Measurements from ENCODE around the gene WDR18.
A peak's percentile ranks its signal among the peaks of the same experiment; 100 is the strongest.

The WDR18 gene

GRCh38 chr19:989381-990081 lies 5.4 kb downstream of the WDR18 start:
- FAIRE-seq (no peak), DNase-seq (ENCODE audit: insufficient read length, low spot score) (no peak)
- TF ChIP-seq POLR2AphosphoS5 (IDR thresholded peaks at IDR 0.05; ENCODE audit: low read depth, low read length) (no peak), TAF1 (IDR thresholded peaks at IDR 0.05; ENCODE audit: low read depth, low read length) (no peak), POLR2A (IDR thresholded peaks at IDR 0.05; ENCODE audit: low read depth, low read length) (no peak), PAX5 (IDR thresholded peaks at IDR 0.05; ENCODE audit: insufficient read depth, low read length, severe bottlenecking) (no peak), POU2F2 (IDR thresholded peaks at IDR 0.05; ENCODE audit: low read depth, low read length) (no peak), SPI1 (IDR thresholded peaks at IDR 0.05; ENCODE audit: low read depth, low read length) (no peak)

GRCh38 chr19:990119-990571 lies 6.0 kb downstream of the WDR18 start:
- DNase-seq (ENCODE audit: insufficient read length, low spot score) (no peak), FAIRE-seq (no peak)
- TF ChIP-seq TAF1 (IDR thresholded peaks at IDR 0.05; ENCODE audit: low read depth, low read length) (no peak), POU2F2 (IDR thresholded peaks at IDR 0.05; ENCODE audit: low read depth, low read length) (no peak), SPI1 (IDR thresholded peaks at IDR 0.05; ENCODE audit: low read depth, low read length) (no peak), POLR2AphosphoS5 (IDR thresholded peaks at IDR 0.05; ENCODE audit: low read depth, low read length) (no peak)

- TF ChIP-seq POU2F2 (IDR thresholded peaks at IDR 0.05; ENCODE audit: low read depth, low read length) (no peak), PAX5 (IDR thresholded peaks at IDR 0.05; ENCODE audit: insufficient read depth, low read length, severe bottlenecking) (no peak), POLR2AphosphoS5 (IDR thresholded peaks at IDR 0.05; ENCODE audit: low read depth, low read length) (no peak), POLR2A (IDR thresholded peaks at IDR 0.05; ENCODE audit: low read depth, low read length) (no peak), TAF1 (IDR thresholded peaks at IDR 0.05; ENCODE audit: low read depth, low read length) (no peak), SPI1 (IDR thresholded peaks at IDR 0.05; ENCODE audit: low read depth, low read length) (no peak)
- FAIRE-seq (no peak), DNase-seq (ENCODE audit: insufficient read length, low spot score) (no peak)
These were observed 6.6 kb downstream of the WDR18 start for GRCh38 chr19:990746-991145.

- FAIRE-seq (peak; percentile 77), DNase-seq (ENCODE audit: insufficient read length, low spot score) (no peak)
- TF ChIP-seq SPI1 (IDR thresholded peaks at IDR 0.05; ENCODE audit: low read depth, low read length) (no peak), POLR2AphosphoS5 (IDR thresholded peaks at IDR 0.05; ENCODE audit: low read depth, low read length) (no peak), PAX5 (IDR thresholded peaks at IDR 0.05; ENCODE audit: insufficient read depth, low read length, severe bottlenecking) (no peak), TAF1 (IDR thresholded peaks at IDR 0.05; ENCODE audit: low read depth, low read length) (no peak), POU2F2 (IDR thresholded peaks at IDR 0.05; ENCODE audit: low read depth, low read length) (no peak), POLR2A (IDR thresholded peaks at IDR 0.05; ENCODE audit: low read depth, low read length) (no peak)
These were observed 7.2 kb downstream of the WDR18 start for GRCh38 chr19:991174-991931.

GRCh38 chr19:991932-992669 lies 8.0 kb downstream of the WDR18 start:
- DNase-seq (ENCODE audit: insufficient read length, low spot score) (no peak), FAIRE-seq (no peak)
- no peak for TF ChIP-seq TAF1 (IDR thresholded peaks at IDR 0.05; ENCODE audit: low read depth, low read length)
- TF ChIP-seq SPI1 (IDR thresholded peaks at IDR 0.05; ENCODE audit: low read depth, low read length): no peak
- no peak for TF ChIP-seq POU2F2 (IDR thresholded peaks at IDR 0.05; ENCODE audit: low read depth, low read length)
- TF ChIP-seq POLR2A (IDR thresholded peaks at IDR 0.05; ENCODE audit: low read depth, low read length): no peak
- no peak for TF ChIP-seq PAX5 (IDR thresholded peaks at IDR 0.05; ENCODE audit: insufficient read depth, low read length, severe bottlenecking)
- no peak for TF ChIP-seq POLR2AphosphoS5 (IDR thresholded peaks at IDR 0.05; ENCODE audit: low read depth, low read length)

GRCh38 chr19:992670-993055 lies 8.5 kb downstream of the WDR18 start:
- FAIRE-seq: no peak
- TF ChIP-seq POLR2A (IDR thresholded peaks at IDR 0.05; ENCODE audit: low read depth, low read length) (no peak), PAX5 (IDR thresholded peaks at IDR 0.05; ENCODE audit: insufficient read depth, low read length, severe bottlenecking) (no peak), POLR2AphosphoS5 (IDR thresholded peaks at IDR 0.05; ENCODE audit: low read depth, low read length) (no peak), TAF1 (IDR thresholded peaks at IDR 0.05; ENCODE audit: low read depth, low read length) (no peak), POU2F2 (IDR thresholded peaks at IDR 0.05; ENCODE audit: low read depth, low read length) (no peak), SPI1 (IDR thresholded peaks at IDR 0.05; ENCODE audit: low read depth, low read length) (no peak)
- no peak for DNase-seq (ENCODE audit: insufficient read length, low spot score)

GRCh38 chr19:993361-993830 lies 9.3 kb downstream of the WDR18 start:
- FAIRE-seq: no peak
- DNase-seq (ENCODE audit: insufficient read length, low spot score): no peak
- TF ChIP-seq POLR2AphosphoS5 (IDR thresholded peaks at IDR 0.05; ENCODE audit: low read depth, low read length) (no peak), TAF1 (IDR thresholded peaks at IDR 0.05; ENCODE audit: low read depth, low read length) (no peak), SPI1 (IDR thresholded peaks at IDR 0.05; ENCODE audit: low read depth, low read length) (no peak), POU2F2 (IDR thresholded peaks at IDR 0.05; ENCODE audit: low read depth, low read length) (no peak)

- TF ChIP-seq SPI1 (IDR thresholded peaks at IDR 0.05; ENCODE audit: low read depth, low read length): no peak
- no peak for TF ChIP-seq PAX5 (IDR thresholded peaks at IDR 0.05; ENCODE audit: insufficient read depth, low read length, severe bottlenecking)
- TF ChIP-seq POLR2AphosphoS5 (IDR thresholded peaks at IDR 0.05; ENCODE audit: low read depth, low read length): no peak
- no peak for TF ChIP-seq TAF1 (IDR thresholded peaks at IDR 0.05; ENCODE audit: low read depth, low read length)
- no peak for TF ChIP-seq POU2F2 (IDR thresholded peaks at IDR 0.05; ENCODE audit: low read depth, low read length)
- no peak for TF ChIP-seq POLR2A (IDR thresholded peaks at IDR 0.05; ENCODE audit: low read depth, low read length)
- FAIRE-seq (no peak), DNase-seq (ENCODE audit: insufficient read length, low spot score) (no peak)
These were observed 9.8 kb downstream of the WDR18 start for GRCh38 chr19:993831-994393.

GRCh38 chr19:994516-994915 lies 10.4 kb downstream of the WDR18 start:
- DNase-seq (ENCODE audit: insufficient read length, low spot score): no peak
- FAIRE-seq: no peak
- TF ChIP-seq POU2F2 (IDR thresholded peaks at IDR 0.05; ENCODE audit: low read depth, low read length) (no peak), POLR2A (IDR thresholded peaks at IDR 0.05; ENCODE audit: low read depth, low read length) (no peak), SPI1 (IDR thresholded peaks at IDR 0.05; ENCODE audit: low read depth, low read length) (no peak), TAF1 (IDR thresholded peaks at IDR 0.05; ENCODE audit: low read depth, low read length) (no peak), PAX5 (IDR thresholded peaks at IDR 0.05; ENCODE audit: insufficient read depth, low read length, severe bottlenecking) (no peak), POLR2AphosphoS5 (IDR thresholded peaks at IDR 0.05; ENCODE audit: low read depth, low read length) (no peak)
